Measurements from ENCODE around the gene PLCD4.

DNA sequence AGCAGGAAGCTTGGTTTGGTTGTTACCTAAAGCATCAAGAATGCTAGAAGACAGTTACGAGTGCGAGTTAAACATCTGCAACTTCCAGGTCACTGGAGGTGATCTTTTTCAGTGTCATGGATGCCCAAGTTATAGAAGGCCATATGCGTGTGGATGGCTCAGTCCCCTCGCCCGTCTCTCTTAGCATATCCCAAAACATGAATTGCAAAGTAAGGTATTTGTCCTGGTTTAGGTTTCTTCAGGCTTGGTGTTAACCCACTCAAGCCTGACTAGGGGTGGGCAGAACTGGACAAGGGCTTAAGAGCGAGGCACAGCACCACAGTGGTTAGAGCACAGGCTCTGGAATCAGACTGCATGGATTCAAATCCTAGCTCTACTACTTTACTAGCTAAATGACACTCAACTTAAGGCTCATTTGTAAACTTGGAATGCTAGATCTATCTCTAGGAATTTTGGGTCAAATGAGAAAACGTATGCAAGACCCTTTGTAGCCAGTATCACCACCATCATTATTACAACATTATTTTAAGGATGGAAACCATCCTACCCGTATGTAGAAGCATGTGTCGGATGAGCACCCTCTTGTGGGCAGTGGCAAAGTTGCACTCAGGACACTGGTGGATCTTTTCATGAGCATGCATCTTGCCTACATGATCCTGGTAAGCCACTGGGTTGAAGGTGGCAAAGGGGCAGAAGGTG is 40.5 kb downstream of the PLCD4 start:
- TF ChIP-seq RB1 (IDR thresholded peaks at IDR 0.05; ENCODE audit: borderline replicate concordance) (no peak), MTA3 (IDR thresholded peaks at IDR 0.05; ENCODE audit: borderline replicate concordance, low read length) (no peak)
- TF ChIP-seq, protein P1, sequence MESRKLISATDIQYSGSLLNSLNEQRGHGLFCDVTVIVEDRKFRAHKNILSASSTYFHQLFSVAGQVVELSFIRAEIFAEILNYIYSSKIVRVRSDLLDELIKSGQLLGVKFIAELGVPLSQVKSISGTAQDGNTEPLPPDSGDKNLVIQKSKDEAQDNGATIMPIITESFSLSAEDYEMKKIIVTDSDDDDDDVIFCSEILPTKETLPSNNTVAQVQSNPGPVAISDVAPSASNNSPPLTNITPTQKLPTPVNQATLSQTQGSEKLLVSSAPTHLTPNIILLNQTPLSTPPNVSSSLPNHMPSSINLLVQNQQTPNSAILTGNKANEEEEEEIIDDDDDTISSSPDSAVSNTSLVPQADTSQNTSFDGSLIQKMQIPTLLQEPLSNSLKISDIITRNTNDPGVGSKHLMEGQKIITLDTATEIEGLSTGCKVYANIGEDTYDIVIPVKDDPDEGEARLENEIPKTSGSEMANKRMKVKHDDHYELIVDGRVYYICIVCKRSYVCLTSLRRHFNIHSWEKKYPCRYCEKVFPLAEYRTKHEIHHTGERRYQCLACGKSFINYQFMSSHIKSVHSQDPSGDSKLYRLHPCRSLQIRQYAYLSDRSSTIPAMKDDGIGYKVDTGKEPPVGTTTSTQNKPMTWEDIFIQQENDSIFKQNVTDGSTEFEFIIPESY (IDR thresholded peaks at IDR 0.05): no peak
- TF ChIP-seq, protein P2, sequence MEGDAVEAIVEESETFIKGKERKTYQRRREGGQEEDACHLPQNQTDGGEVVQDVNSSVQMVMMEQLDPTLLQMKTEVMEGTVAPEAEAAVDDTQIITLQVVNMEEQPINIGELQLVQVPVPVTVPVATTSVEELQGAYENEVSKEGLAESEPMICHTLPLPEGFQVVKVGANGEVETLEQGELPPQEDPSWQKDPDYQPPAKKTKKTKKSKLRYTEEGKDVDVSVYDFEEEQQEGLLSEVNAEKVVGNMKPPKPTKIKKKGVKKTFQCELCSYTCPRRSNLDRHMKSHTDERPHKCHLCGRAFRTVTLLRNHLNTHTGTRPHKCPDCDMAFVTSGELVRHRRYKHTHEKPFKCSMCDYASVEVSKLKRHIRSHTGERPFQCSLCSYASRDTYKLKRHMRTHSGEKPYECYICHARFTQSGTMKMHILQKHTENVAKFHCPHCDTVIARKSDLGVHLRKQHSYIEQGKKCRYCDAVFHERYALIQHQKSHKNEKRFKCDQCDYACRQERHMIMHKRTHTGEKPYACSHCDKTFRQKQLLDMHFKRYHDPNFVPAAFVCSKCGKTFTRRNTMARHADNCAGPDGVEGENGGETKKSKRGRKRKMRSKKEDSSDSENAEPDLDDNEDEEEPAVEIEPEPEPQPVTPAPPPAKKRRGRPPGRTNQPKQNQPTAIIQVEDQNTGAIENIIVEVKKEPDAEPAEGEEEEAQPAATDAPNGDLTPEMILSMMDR (IDR thresholded peaks at IDR 0.05 in 2 of 3, conservative IDR thresholded peaks at IDR 0.05 in 1 of 3; ENCODE audit: control insufficient read depth in 2 of 3, extremely low read depth in 1 of 3, insufficient read depth in 1 of 3, low read depth in 3 of 3, low read length in 3 of 3): peak; percentile 83 to 97 (median 91)

Data from GM12878 (cell line).